OCI-LY1 (cell line): ENCODE data around the gene ETFB.

ENCODE experiments used
- H2AFZ ChIP-seq: fragments of 200-600 bp; sonication (generic), shearing (Covaris generic); 2 replicates; pipeline ENCODE4 v1.6.0; 2014; ENCODE audit warnings: antibody characterized with exemption, mild to moderate bottlenecking, low read length
- H3F3A ChIP-seq: fragments of 200-600 bp; sonication (generic), shearing (Covaris generic); 2 replicates; pipeline ENCODE4 v1.6.0; 2014; ENCODE audit warnings: mild to moderate bottlenecking, antibody characterized with exemption, low read length, moderate library complexity; ENCODE audit not compliant: insufficient read depth
- H3K27ac ChIP-seq: fragments of 200-600 bp; sonication (generic); 2 replicates; pipeline ENCODE4 v1.5.1; 2014; ENCODE audit warnings: low read length, mixed run types, mild to moderate bottlenecking, low read depth; ENCODE audit not compliant: poor library complexity, severe bottlenecking
- H3K27me3 ChIP-seq: fragments of 200-600 bp; sonication (generic); 2 replicates; pipeline ENCODE4 v1.6.0; 2014; ENCODE audit warnings: antibody characterized with exemption, mild to moderate bottlenecking, low read length, moderate library complexity; ENCODE audit not compliant: insufficient read depth
- H3K36me3 ChIP-seq: fragments of 200-600 bp; sonication (generic); 2 replicates; pipeline ENCODE4 v1.6.1; 2014; ENCODE audit warnings: mild to moderate bottlenecking, antibody characterized with exemption, low read length, moderate library complexity, mixed read lengths; ENCODE audit not compliant: insufficient read depth
- H3K4me1 ChIP-seq: fragments of 200-600 bp; sonication (generic); 2 replicates; pipeline ENCODE4 v1.5.1; 2014; ENCODE audit warnings: mild to moderate bottlenecking, low read length, moderate library complexity; ENCODE audit not compliant: insufficient read depth, severe bottlenecking
- H3K4me2 ChIP-seq: fragments of 200-600 bp; sonication (generic), shearing (Covaris generic); 2 replicates; pipeline ENCODE4 v1.6.1; 2014; ENCODE audit warnings: low read length
- H3K4me3 ChIP-seq: fragments of 200-600 bp; sonication (generic); 2 replicates; pipeline ENCODE4 v1.5.1; 2014; ENCODE audit warnings: low read length, low read depth, mild to moderate bottlenecking, mixed read lengths; ENCODE audit not compliant: poor library complexity, severe bottlenecking
- H3K79me2 ChIP-seq: fragments of 200-600 bp; shearing (Covaris generic); 2 replicates; pipeline ENCODE4 v1.6.1; 2016; ENCODE audit warnings: mixed run types, low read length, mixed read lengths; ENCODE audit not compliant: insufficient read depth
- H3K9ac ChIP-seq: fragments of 200-600 bp; sonication (generic), shearing (Covaris generic); 2 replicates; pipeline ENCODE4 v1.6.1; 2014; ENCODE audit warnings: mild to moderate bottlenecking, low read length, mixed read lengths
- H3K9me2 ChIP-seq: fragments of 200-600 bp; sonication (generic), shearing (Covaris generic); 2 replicates; pipeline ENCODE4 v1.6.1; 2014; ENCODE audit warnings: low read depth, mild to moderate bottlenecking, low read length, mixed read lengths
- H3K9me3 ChIP-seq: fragments of 200-600 bp; shearing (Covaris generic); 2 replicates; pipeline ENCODE4 v1.6.1; 2014; ENCODE audit warnings: low read length, mixed read lengths
- H4K20me1 ChIP-seq: fragments of 200-600 bp; sonication (generic), shearing (Covaris generic); 2 replicates; pipeline ENCODE4 v1.6.0; 2016; ENCODE audit warnings: mild to moderate bottlenecking, low read length; ENCODE audit not compliant: insufficient read depth
- CTCF ChIP-seq: fragments of 200-600 bp; sonication (generic), shearing (Covaris generic); IDR thresholded peaks from 2 replicates; pipeline ENCODE4 v1.5.1; 2017; ENCODE audit warnings: mild to moderate bottlenecking, antibody characterized with exemption, low read length, moderate library complexity, mixed read lengths
- EZH2 ChIP-seq: fragments of 200-600 bp; sonication (generic), shearing (Covaris generic); IDR thresholded peaks from 2 replicates; pipeline ENCODE4 v1.8.0; 2017; ENCODE audit warnings: borderline replicate concordance, mixed run types, mild to moderate bottlenecking, antibody characterized with exemption, low read length, moderate library complexity, mixed read lengths

The ETFB gene

GRCh38 chr19:51296336-51297093 is 69.7 kb downstream of the ETFB start:
- H3K4me1 ChIP-seq, result no peaks in the 10 kb centered on the region
- H3K27me3 ChIP-seq, result peaks cover 9% of the 10 kb centered on the region; the same call in 1 of the 2 replicates
- no peak overlapping the region for H2AFZ ChIP-seq
- H3K4me2 ChIP-seq, result no peak overlapping the region
- no peaks in the 10 kb centered on the region for H3F3A ChIP-seq
- TF ChIP-seq CTCF (no peak), EZH2 (no peak)
- no peak overlapping the region for H3K27ac ChIP-seq
- no peaks in the 10 kb centered on the region for H3K9me2 ChIP-seq
- H3K4me3 ChIP-seq, result no peak overlapping the region
- H3K79me2 ChIP-seq, result no peaks in the 10 kb centered on the region
- no peaks in the 10 kb centered on the region for H3K36me3 ChIP-seq
- H3K9ac ChIP-seq, result no peak overlapping the region
- no peaks in the 10 kb centered on the region for H4K20me1 ChIP-seq
- no peaks in the 10 kb centered on the region for H3K9me3 ChIP-seq

GRCh38 chr19:51295382-51296126 is 70.6 kb downstream of the ETFB start:
- Histone ChIP-seq H3K9me2 (no peaks in the 10 kb centered on the region), H4K20me1 (no peaks in the 10 kb centered on the region), H3K4me1 (no peaks in the 10 kb centered on the region), H3K4me2 (no peak overlapping the region), H2AFZ (no peak overlapping the region), H3K27me3 (peaks cover 9% of the 10 kb centered on the region; the same call in 1 of the 2 replicates), H3K27ac (no peak overlapping the region), H3K36me3 (no peaks in the 10 kb centered on the region), H3K9me3 (no peaks in the 10 kb centered on the region), H3K79me2 (no peaks in the 10 kb centered on the region), H3F3A (no peaks in the 10 kb centered on the region), H3K4me3 (no peak overlapping the region), H3K9ac (no peak overlapping the region)
- TF ChIP-seq CTCF (no peak), EZH2 (no peak)
